SK-N-SH (cell line): Measurements from ENCODE around the gene ASTN2. TPM values are rescaled to one million over a fixed set of nuclear protein-coding genes. Genes with fewer than 3 reads are reported as not detected.
A peak's percentile ranks its signal among the peaks of the same experiment; 100 is the strongest.

ENCODE experiments used
- CTCF ChIA-PET: fragments of 300-600, 350-600 bp; formaldehyde crosslinking; extraction: SDS; loops from one replicate; lab custom pipeline; 2021; lab: Yijun Ruan, JAX
- POLR2A ChIA-PET: fragments of 350-600 bp; sonication (Branson Sonifier 250); formaldehyde crosslinking; extraction: SDS; loops from one replicate; lab custom pipeline; 2020; ENCODE audit warnings: antibody characterized with exemption, inconsistent platforms; lab: Yijun Ruan, JAX
- DNase-seq: peaks from one replicate; pipeline ENCODE4 v3.0.0; 2012
- H2AFZ ChIP-seq: fragments of 200-600 bp; sonication (generic); 2 replicates; pipeline ENCODE4 v1.8.1; 2016; ENCODE audit warnings: antibody characterized with exemption, mild to moderate bottlenecking, low read depth
- H3F3A ChIP-seq: fragments of 200-600 bp; sonication (generic); replicated peaks from 2 replicates; pipeline ENCODE3; 2016; ENCODE audit warnings: antibody characterized with exemption, mild to moderate bottlenecking; ENCODE audit not compliant: insufficient read depth
- H3K27ac ChIP-seq, 2 experiments: fragments of 200-500 bp in 1 of 2; fragments of 200-600 bp in 1 of 2; sonication (Bioruptor generic) in 1 of 2; sonication (generic), shearing (Covaris generic) in 1 of 2; 2 replicates each; pipeline versions ENCODE4 v1.5.1 to v1.6.1; 2014 to 2016; ENCODE audit warnings: low read depth in 2 of 2, inconsistent platforms in 1 of 2, low read length in 1 of 2, mild to moderate bottlenecking in 1 of 2, mixed read lengths in 1 of 2
- H3K27me3 ChIP-seq: fragments of 200-600 bp; sonication (generic), shearing (Covaris generic); 2 replicates; pipeline ENCODE4 v1.6.1; 2016; ENCODE audit warnings: mixed run types; ENCODE audit not compliant: insufficient read depth
- H3K36me3 ChIP-seq, 2 experiments: fragments of 200-500 bp in 1 of 2; fragments of 200-600 bp in 1 of 2; sonication (Bioruptor generic) in 1 of 2; sonication (generic) in 1 of 2; replicated peaks in 1 of 2; 2 replicates each; pipeline versions ENCODE3 to v1.5.1; 2014 to 2016; ENCODE audit warnings: low read length in 1 of 2, mild to moderate bottlenecking in 1 of 2; ENCODE audit not compliant: insufficient read depth in 2 of 2, control insufficient read depth in 1 of 2
- H3K4me1 ChIP-seq, 2 experiments: fragments of 200-500 bp in 1 of 2; fragments of 200-600 bp in 1 of 2; sonication (Bioruptor generic) in 1 of 2; sonication (generic), shearing (Covaris generic) in 1 of 2; 2 replicates each; pipeline versions ENCODE4 v1.5.1 to v1.6.1; 2014 to 2016; ENCODE audit warnings: low read depth in 1 of 2, low read length in 1 of 2, mixed run types in 1 of 2; ENCODE audit not compliant: insufficient read depth in 2 of 2, control insufficient read depth in 1 of 2
- H3K4me2 ChIP-seq: fragments of 200-600 bp; sonication (generic), shearing (Covaris generic); 2 replicates; pipeline ENCODE4 v1.6.1; 2017; ENCODE audit warnings: mixed run types
- H3K4me3 ChIP-seq, 2 experiments: fragments of 200-500 bp in 1 of 2; fragments of 200-600 bp in 1 of 2; sonication (Bioruptor generic) in 1 of 2; sonication (generic), shearing (Covaris generic) in 1 of 2; 2 replicates each; pipeline versions ENCODE4 v1.5.1 to v1.8.1; 2014 to 2016; ENCODE audit warnings: low read depth in 2 of 2, inconsistent platforms in 1 of 2, low read length in 1 of 2, mild to moderate bottlenecking in 1 of 2, mixed read lengths in 1 of 2, moderate library complexity in 1 of 2
- H3K79me2 ChIP-seq: fragments of 200-600 bp; sonication (generic); 2 replicates; pipeline ENCODE4 v1.8.1; 2017; ENCODE audit warnings: mild to moderate bottlenecking; ENCODE audit not compliant: insufficient read depth
- H3K9ac ChIP-seq: fragments of 200-600 bp; sonication (generic); 2 replicates; pipeline ENCODE4 v1.6.1; 2017; ENCODE audit warnings: mixed run types
- H3K9me2 ChIP-seq: fragments of 200-600 bp; sonication (generic); 2 replicates; pipeline ENCODE4 v1.6.1; 2017; ENCODE audit warnings: mixed run types
- H3K9me3 ChIP-seq: fragments of 200-600 bp; sonication (generic); 2 replicates; pipeline ENCODE4 v1.6.1; 2017; ENCODE audit warnings: mixed run types, mild to moderate bottlenecking, moderate library complexity
- H4K20me1 ChIP-seq: fragments of 200-600 bp; sonication (generic); 2 replicates; pipeline ENCODE4 v1.6.1; 2017; ENCODE audit warnings: mild to moderate bottlenecking, mixed run types; ENCODE audit not compliant: insufficient read depth
- CTCF ChIP-seq: fragments of 200-600 bp; sonication (generic); IDR thresholded peaks from 2 replicates; pipeline ENCODE4 v1.6.1; 2017; ENCODE audit warnings: antibody characterized with exemption, mild to moderate bottlenecking, moderate library complexity
- ELF1 ChIP-seq: IDR thresholded peaks from 2 replicates; pipeline ENCODE4 v1.4.0; 2012
- EP300 ChIP-seq, 2 experiments: IDR thresholded peaks; 2 replicates each; pipeline versions ENCODE4 v1.4.0 to v1.6.1; 2012; ENCODE audit warnings: borderline replicate concordance in 1 of 2, low read depth in 1 of 2, low read length in 1 of 2
- EZH2phosphoT487 ChIP-seq: fragments of 200-600 bp; sonication (generic); IDR thresholded peaks from 2 replicates; pipeline ENCODE4 v1.6.1; 2017; ENCODE audit warnings: low read depth, mixed run types, mild to moderate bottlenecking, antibody characterized with exemption, moderate library complexity, borderline replicate concordance
- FOXJ3 ChIP-seq: sonication (generic); formaldehyde crosslinking; IDR thresholded peaks from 2 replicates; pipeline ENCODE4 v1.5.1; 2020; ENCODE audit warnings: mild to moderate bottlenecking, missing genetic modification reagents
- GABPA ChIP-seq: IDR thresholded peaks from 2 replicates; pipeline ENCODE4 v1.4.0; 2012; ENCODE audit warnings: low read depth, mild to moderate bottlenecking
- GATA2 ChIP-seq: sonication (generic); formaldehyde crosslinking; IDR thresholded peaks from 2 replicates; pipeline ENCODE4 v1.5.0; 2020; ENCODE audit warnings: mild to moderate bottlenecking, missing genetic modification reagents
- IRF3 ChIP-seq: fragments of 150-350 bp; IDR thresholded peaks from 2 replicates; pipeline ENCODE4 v1.6.1; 2016; ENCODE audit warnings: mild to moderate bottlenecking, low read depth, low read length
- MEF2A ChIP-seq: IDR thresholded peaks from 2 replicates; pipeline ENCODE4 v1.4.0; 2012; ENCODE audit warnings: low read depth, borderline replicate concordance
- NFIC ChIP-seq: IDR thresholded peaks from 2 replicates; pipeline ENCODE4 v1.4.0; 2012; ENCODE audit warnings: borderline replicate concordance
- NRF1 ChIP-seq: IDR thresholded peaks from 2 replicates; pipeline ENCODE4 v1.6.1; 2012; ENCODE audit warnings: low read depth, mild to moderate bottlenecking, low read length
- PBX3 ChIP-seq: IDR thresholded peaks from 2 replicates; pipeline ENCODE4; 2012
- POLR2AphosphoS5 ChIP-seq: IDR thresholded peaks from 2 replicates; pipeline ENCODE4 v1.6.1; 2012; ENCODE audit warnings: low read depth, low read length
- RAD21 ChIP-seq: IDR thresholded peaks from 2 replicates; pipeline ENCODE4 v1.6.1; 2012; ENCODE audit warnings: mild to moderate bottlenecking, low read length
- RCOR1 ChIP-seq: fragments of 150-350 bp; IDR thresholded peaks from 2 replicates; pipeline ENCODE4 v1.6.1; 2017; ENCODE audit warnings: antibody characterized with exemption, low read length
- RFX5 ChIP-seq: IDR thresholded peaks from 2 replicates; pipeline ENCODE4 v1.6.1; 2012; ENCODE audit warnings: mild to moderate bottlenecking, improper control_type of control experiment, low read length
- RXRA ChIP-seq: IDR thresholded peaks from 2 replicates; pipeline ENCODE4 v1.4.0; 2012; ENCODE audit warnings: low read depth, mild to moderate bottlenecking, borderline replicate concordance
- SIN3A ChIP-seq: IDR thresholded peaks from 2 replicates; pipeline ENCODE4 v1.6.1; 2012; ENCODE audit warnings: low read depth, mild to moderate bottlenecking, low read length, moderate library complexity, borderline replicate concordance
- TCF12 ChIP-seq: IDR thresholded peaks from 2 replicates; pipeline ENCODE4 v1.4.0; 2012
- TEAD4 ChIP-seq: IDR thresholded peaks from 2 replicates; pipeline ENCODE4 v1.4.0; 2012; ENCODE audit warnings: mild to moderate bottlenecking, borderline replicate concordance; ENCODE audit not compliant: insufficient read depth
- USF1 ChIP-seq: IDR thresholded peaks from 2 replicates; pipeline ENCODE4 v1.4.0; 2012; ENCODE audit warnings: low read depth, borderline replicate concordance
- USF2 ChIP-seq: fragments of 150-350 bp; IDR thresholded peaks from 2 replicates; pipeline ENCODE4 v1.6.1; 2017; ENCODE audit warnings: antibody characterized with exemption, low read length, low read depth, borderline replicate concordance
- WGBS: methylation state at CpG from one replicate; pipeline ENCODE4 v1.1.6; 2017; ENCODE audit warnings: low lambda C conversion rate; 5-methylcytosine and 5-hydroxymethylcytosine counted together
- polyA plus RNA-seq, 3 experiments: library from polyadenylated mRNA; depleted of rRNA; stranded (reverse); fragments of >200 nt; gene quantifications; 2 replicates each; pipeline ENCODE4 v1.2.3, GENCODE V29; 2012

The ASTN2 gene
- polyA plus RNA-seq, 1 of the 3 experiments (the other 2 are of a cell fraction), result 6.6 TPM

GRCh38 chr9:117363006-117363405 is 51.9 kb downstream of the ASTN2 start:
- no peak overlapping the region for H3K4me2 ChIP-seq
- H3K4me1 ChIP-seq, result peaks cover 0 to 15% of the 10 kb centered on the region in 2 experiments; a peak in 2 of 4 replicates
- H2AFZ ChIP-seq, result no peak overlapping the region
- H3F3A ChIP-seq, result no peaks in the 10 kb centered on the region
- TF ChIP-seq TEAD4 (no peak), EZH2phosphoT487 (no peak), IRF3 (no peak), GATA2 (CRISPR knock-in tag) (no peak), NFIC (no peak), RAD21 (no peak), USF2 (no peak), FOXJ3 (CRISPR knock-in tag) (no peak), SIN3A (no peak), ELF1 (no peak), PBX3 (no peak), TCF12 (no peak)
- WGBS, result 29% methylated on average over 4 of the region's 4 CpGs
- H3K9me3 ChIP-seq, result no peaks in the 10 kb centered on the region
- CTCF ChIA-PET, result no interaction called here
- H4K20me1 ChIP-seq, result no peaks in the 10 kb centered on the region
- H3K9ac ChIP-seq, result no peak overlapping the region
- no peaks in the 10 kb centered on the region for H3K79me2 ChIP-seq
- H3K27ac ChIP-seq, result peak overlapping the region in 1 of 2 experiments; percentile 28; a peak in 1 of 4 replicates
- POLR2A ChIA-PET, result no interaction called here
- H3K9me2 ChIP-seq, result no peaks in the 10 kb centered on the region
- no peaks in the 10 kb centered on the region for H3K27me3 ChIP-seq
- no peak for DNase-seq
- H3K4me3 ChIP-seq, result no peak overlapping the region
- peaks cover 0 to 2% of the 10 kb centered on the region in 2 experiments for H3K36me3 ChIP-seq

- H3F3A ChIP-seq, result no peaks in the 10 kb centered on the region
- 47% methylated on average over 5 of the region's 5 CpGs for WGBS
- CTCF ChIA-PET, result interaction anchor here (0.6 kb wide), 2 partner anchors 11 to 51 kb away, joined by 3 read pairs; no protein-coding TSS in a partner anchor
- no peak for TF ChIP-seq RCOR1
- no peak for TF ChIP-seq RXRA
- TF ChIP-seq EZH2phosphoT487, result no peak
- no peak for TF ChIP-seq USF2
- TF ChIP-seq GABPA, result no peak
- no peak for TF ChIP-seq MEF2A
- no peak for TF ChIP-seq EP300 (IDR thresholded peaks at IDR 0.05; ENCODE audit: borderline replicate concordance in 1 of 2, low read depth in 1 of 2, low read length in 1 of 2)
- no peak for TF ChIP-seq USF1
- TF ChIP-seq RFX5, result no peak
- no peak for TF ChIP-seq NFIC
- TF ChIP-seq SIN3A, result no peak
- no peak for TF ChIP-seq TEAD4
- no peak for TF ChIP-seq CTCF
- no peak for TF ChIP-seq POLR2AphosphoS5
- no peak for TF ChIP-seq NRF1
These were observed 54.9 kb downstream of the ASTN2 start for GRCh38 chr9:117359910-117360309.

More at GRCh38 chr9:117359910-117360309, 54.9 kb downstream of the ASTN2 start:
- Histone ChIP-seq H3K4me3 (no peak overlapping the region), H4K20me1 (no peaks in the 10 kb centered on the region), H3K27me3 (no peaks in the 10 kb centered on the region), H3K36me3 (peaks cover 0 to 2% of the 10 kb centered on the region in 2 experiments), H3K9me2 (no peaks in the 10 kb centered on the region), H3K4me1 (peaks cover 0 to 16% of the 10 kb centered on the region in 2 experiments; a peak in 2 of 4 replicates), H3K9ac (no peak overlapping the region), H3K9me3 (no peaks in the 10 kb centered on the region), H3K27ac (no peak overlapping the region; a peak in 1 of 4 replicates), H3K79me2 (no peaks in the 10 kb centered on the region), H2AFZ (no peak overlapping the region), H3K4me2 (no peak overlapping the region)
- DNase-seq, result no peak
- POLR2A ChIA-PET, result no interaction called here
